Measurements from ENCODE around the gene OR4F15.

DNA sequence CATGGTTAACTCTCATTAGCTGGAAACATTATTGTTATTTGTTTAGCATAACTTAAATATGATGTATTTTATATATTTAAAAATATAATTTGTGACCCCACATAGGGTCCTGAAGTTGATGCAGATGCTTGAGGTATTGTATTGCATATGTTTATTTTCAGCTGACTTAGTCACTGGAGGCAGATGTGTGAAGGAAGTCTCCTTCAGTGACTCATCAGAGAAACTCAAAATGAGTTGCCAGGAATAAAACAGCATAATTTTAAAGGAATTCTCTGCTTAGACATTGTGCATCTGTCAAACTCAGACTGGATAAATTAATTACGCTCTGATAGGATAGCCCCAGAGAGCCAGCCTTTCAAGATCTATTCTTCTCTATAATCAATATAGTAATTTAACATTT is 16.5 kb upstream of the OR4F15 start:
- no peak for TF ChIP-seq POLR2A (IDR thresholded peaks at IDR 0.05)
- no peak for TF ChIP-seq CTCF (IDR thresholded peaks at IDR 0.05)
- no peak for TF ChIP-seq EP300 (IDR thresholded peaks at IDR 0.05)
- TF ChIP-seq POLR2AphosphoS5 (IDR thresholded peaks at IDR 0.05), result no peak

Data from stomach (tissue), 4 donors.